ENCODE measurements around the gene FOXP3.
A peak's percentile ranks its signal among the peaks of the same experiment; 100 is the strongest.

Gene FOXP3

DNA sequence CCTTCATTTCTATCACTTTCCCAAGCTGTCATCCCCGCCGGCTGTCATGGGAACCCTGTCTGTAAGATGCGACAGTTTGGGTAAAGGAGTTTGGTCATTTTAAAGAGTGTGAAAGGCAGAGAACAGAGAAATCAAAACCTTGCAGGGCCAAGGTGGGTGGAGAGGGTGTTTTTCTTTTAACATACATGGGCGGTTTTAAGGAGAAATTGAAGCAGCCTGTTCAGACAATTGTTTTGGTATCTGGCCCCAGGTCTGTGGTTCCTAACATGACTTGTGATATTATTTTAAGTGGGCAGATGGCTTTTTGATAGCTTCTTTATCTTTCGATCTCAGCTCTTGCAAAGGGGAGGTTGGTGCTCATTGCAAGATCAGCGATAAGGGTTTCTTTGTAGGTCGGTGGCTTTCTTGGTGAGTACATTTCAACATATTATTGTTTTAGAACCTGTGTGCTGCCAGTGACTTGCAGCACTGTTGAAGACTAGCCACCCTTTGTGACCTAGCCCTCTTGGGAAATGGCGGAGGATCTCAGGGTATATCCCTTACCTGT is 8.7 kb upstream of the FOXP3 start:
- DNase-seq = no peak

DNA sequence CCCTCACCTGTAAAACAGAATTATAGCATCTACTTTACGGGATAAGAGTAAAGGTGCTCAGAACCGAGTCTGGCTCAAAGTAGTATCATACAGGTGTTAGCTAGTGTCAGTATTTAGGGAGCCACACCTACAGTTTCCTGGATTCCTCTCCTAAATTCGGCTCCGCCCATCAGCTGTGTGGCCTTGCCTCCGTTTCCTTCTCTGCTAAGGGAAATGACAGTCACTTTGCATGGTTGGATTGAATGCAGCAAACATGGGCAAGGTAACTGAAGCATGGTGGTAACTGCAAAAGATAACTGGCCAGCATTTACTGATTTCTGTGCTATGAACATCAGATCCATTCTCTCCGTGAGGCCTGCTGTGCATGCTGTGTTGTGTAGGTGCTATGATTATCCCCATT is 7.9 kb upstream of the FOXP3 start:
- no peak for DNase-seq

DNA sequence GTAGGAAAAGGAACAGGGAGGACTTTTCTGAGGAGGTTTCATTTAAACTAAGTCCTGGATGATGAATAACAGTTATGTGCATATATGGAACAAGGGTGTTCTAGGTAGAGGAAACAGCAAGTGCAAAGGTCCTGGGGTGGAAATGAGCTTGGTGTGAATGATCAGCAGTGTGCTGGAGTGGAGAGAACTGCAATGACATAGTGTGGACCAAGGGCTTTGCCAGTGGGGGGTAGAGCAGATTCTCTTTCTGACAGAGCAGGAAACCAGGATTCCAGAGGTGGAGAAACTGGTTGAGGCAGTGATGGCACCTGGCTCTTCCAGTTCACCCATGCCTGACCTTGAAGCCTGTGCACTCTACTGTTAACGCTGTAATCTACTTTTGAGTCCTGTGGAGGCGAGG is 6.8 kb upstream of the FOXP3 start:
- DNase-seq = no peak

- no peak for DNase-seq
Measured at GRCh38 chrX:49270249-49270921, 5.9 kb upstream of the FOXP3 start.

DNA sequence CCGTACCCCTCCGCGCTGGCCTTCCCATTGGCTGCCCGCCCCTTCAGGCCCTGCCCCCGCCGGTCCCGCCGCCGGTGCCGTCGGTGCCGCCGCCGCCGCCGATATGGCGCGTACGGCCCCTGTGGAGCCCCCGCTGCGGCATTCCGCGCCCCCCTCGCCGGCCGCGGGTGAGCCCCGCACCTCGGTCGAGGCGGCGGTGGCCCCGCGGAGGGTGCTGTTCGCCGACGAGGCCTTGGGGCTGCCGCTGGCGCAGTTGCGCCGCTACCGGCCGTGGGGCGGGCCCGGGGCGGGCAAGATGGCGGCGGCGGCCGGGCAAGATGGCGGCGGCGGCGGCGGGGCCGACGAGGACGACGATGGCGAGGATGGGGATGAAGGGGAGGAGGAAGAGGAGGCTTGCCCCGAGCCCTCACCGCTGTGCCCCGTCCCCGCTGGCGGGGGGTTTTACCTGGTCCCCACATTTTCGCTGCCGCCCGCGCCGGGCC is 5.3 kb upstream of the FOXP3 start, which contains the start of gene PPP1R3F:
Gene PPP1R3F, plus strand, starts transcription at position 27 of the 482 bp plus-strand sequence. Its CDS starts 77 bp downstream, at position 104.
- DNase-seq = no peak

DNA sequence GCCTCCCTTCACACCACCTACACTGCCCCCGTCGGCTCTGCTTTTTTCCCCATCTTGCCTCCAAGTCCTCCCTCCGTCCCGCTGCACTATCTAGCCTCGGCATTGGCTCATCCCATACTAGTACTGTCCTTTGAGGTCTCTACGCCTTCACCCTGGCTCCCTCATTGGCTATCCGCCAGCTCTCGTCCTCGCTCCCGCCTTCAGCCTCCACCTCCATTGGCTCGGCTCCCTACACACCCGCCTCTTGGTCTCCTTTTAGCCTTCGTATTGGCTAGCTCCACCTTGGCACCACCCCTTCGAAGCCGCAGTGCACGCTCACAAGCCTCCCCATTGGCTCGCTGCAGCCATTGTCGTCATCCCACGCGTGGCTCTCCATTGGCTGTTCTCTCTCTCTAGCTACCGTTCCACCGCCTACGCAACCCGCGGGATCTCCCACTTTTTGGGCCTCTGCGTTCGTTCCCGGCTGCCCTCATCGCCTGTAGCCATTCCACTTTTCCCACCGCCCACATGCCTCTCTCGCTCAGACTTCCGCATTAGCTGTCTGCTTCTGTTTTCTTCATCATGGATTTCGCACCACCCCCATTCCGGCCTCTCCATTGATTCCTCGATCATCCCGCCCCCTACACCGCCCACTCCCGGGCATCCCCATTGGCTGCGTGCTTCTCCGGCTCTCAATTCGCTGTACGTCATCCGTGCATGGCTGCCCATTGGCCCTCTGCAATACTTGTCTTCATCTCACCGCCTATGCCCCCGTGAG is 4.7 kb upstream of the FOXP3 start:
- DNase-seq = peak; percentile 99

GRCh38 chrX:49268702-49269009 is 4.1 kb upstream of the FOXP3 start:
- no peak for DNase-seq

GRCh38 chrX:49266523-49267445 is 2.3 kb upstream of the FOXP3 start:
- no peak for DNase-seq

DNA sequence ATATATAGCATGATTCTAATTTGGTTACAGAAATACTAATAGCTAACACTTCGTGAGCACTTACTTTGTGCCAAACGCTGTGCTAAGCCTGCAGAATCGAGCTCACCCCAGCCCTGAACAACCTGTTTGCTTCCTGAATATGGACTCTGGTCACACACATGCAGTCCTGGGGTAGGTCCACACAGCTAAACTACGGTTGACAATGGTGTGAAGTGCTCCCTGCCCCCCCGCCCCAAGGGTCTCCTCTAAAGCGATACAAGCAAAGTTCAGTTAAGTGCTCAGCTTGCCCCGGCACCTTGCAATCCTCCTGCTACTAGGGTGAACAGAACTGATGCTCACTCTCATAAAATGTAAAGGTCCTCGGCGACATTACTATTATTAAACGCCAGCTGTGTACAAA is 879 bp downstream of the FOXP3 start:
- DNase-seq = no peak

- no peak for DNase-seq
Measured at GRCh38 chrX:49262603-49263002, 1.9 kb downstream of the FOXP3 start.

DNA sequence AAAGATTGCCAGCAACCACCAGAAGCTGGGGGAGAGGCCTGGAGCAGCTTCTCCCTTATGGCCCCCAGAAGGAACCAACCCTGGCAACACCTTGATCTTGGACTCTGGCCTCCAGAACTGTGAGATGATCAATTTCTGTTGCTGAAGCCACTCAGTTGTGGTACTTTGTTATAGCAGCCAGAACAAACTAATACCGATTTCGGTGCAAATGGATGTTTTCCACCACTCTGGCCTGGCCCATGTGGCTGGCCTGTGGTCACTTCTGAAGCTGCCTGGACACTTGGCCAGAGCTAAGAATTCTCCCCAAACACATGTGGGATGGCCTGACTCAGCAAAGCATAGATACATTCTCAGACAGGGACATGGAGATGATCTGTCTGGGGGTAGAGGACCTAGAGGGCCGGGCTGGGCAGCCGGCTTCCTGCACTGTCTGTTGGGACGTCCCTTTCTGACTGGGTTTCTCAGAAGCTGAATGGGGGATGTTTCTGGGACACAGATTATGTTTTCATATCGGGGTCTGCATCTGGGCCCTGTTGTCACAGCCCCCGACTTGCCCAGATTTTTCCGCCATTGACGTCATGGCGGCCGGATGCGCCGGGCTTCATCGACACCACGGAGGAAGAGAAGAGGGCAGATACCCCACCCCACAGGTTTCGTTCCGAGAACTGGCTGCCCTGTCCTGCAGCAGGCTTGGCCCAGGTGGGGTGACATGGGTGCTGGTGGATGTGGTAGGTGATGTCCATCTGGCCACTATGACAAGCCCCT is 4.1 kb downstream of the FOXP3 start:
- DNase-seq = no peak

- no peak for DNase-seq
Measured at GRCh38 chrX:49258749-49259124, 5.8 kb downstream of the FOXP3 start.

DNA sequence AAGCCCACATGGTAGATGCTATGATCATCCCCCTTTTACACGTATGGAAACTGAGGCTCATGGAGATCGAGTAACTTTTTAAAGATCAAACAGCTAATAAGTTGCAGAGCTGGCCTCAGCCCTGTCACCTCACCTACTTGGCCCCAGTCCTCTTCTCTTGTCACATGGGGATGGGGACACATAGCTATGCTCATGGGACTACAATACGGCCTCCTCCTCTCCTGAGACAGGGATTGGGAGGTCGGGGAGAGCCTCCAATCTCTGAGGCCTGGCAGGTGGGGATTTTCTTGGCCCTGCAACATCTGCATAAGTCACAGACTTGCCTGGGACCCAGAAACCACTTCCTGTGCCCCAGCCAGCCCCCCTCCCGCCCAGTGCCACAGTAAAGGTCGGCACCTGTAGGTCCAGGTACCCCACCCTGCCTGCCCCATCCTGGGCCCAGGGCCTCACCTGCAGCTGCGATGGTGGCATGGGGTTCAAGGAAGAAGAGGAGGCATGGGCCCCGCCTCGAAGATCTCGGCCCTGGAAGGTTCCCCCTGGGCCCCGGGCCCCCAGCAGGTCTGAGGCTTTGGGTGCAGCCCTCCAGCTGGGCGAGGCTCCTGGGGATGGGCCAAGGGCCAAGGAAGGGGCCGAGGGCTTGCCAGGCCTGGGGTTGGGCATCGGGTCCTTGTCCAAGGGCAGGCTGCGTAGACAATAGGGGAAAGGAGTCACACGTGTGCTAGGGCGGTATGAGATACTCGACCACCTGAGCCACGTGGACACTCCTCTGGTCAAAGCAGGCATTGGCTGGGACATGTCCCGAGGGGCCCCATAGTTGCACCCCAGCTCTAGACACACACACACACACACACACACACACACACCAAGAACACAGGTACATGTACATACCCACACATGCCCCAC is 6.4 kb downstream of the FOXP3 start:
- no peak for DNase-seq

- no peak for DNase-seq
Measured at GRCh38 chrX:49257074-49257790, 7.3 kb downstream of the FOXP3 start.

DNA sequence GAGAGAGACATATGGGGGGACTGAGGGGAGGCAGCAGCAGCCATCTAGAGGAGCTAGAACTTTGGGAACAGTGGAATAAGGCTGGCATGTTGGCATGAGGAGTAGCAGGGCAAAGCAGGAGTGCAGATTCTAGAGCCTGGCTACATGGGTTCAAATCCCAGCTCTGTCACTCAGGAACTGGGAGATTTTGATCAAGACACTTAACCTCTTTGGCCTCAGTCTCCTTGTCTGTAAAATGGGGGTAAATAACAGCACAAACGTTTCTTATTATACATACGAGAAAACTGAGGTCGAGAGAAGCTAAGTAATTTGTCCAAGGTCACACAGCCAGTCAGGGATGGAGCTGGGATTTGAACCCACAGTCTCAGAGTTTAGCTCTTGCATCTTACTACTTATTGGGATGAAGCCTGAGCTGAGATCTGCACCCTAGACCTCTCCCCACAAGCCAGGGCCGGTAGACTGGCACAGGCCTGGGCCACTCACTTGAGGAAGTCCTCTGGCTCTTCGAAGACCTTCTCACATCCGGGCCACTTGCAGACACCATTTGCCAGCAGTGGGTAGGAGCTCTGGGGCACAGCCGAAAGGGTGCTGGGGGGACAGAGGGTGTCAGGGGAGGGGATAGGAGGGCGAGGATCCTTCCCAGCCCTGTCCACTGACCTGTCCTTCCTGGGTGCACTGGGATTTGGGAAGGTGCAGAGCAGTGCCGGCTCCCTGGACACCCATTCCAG is 8.1 kb downstream of the FOXP3 start:
- DNase-seq = no peak

GRCh38 chrX:49254639-49255038 is 9.9 kb downstream of the FOXP3 start:
- DNase-seq = no peak

GRCh38 chrX:49251325-49251724 is 13.2 kb downstream of the FOXP3 start:
- no peak for DNase-seq

GRCh38 chrX:49250578-49250977 is 13.9 kb downstream of the FOXP3 start:
- no peak for DNase-seq

- DNase-seq = no peak
Measured at GRCh38 chrX:49250066-49250465, 14.4 kb downstream of the FOXP3 start.

DNA sequence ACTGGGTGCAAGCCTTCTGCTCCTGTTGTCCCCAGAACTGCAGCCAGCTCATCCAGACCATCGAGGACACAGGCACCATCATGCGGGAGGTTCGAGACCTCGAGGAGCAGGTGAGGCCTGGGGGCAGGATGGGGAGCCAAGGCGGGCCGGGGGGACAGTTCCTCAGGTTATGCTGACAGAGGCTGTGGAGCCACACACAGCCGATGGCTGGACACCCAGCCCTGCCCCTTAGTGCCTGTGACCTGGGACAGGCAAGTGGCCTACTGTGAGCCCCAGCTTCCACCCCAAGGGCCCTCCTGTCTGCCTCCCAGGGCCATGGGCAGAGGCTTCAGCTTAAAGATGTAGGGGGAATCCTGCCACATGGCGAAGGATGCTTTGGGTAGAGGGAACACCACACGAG is 14.9 kb downstream of the FOXP3 start:
- DNase-seq = no peak

Measured in fibroblast of skin of scalp (primary cell).